ENCODE measurements around the gene DGAT2.

DNA sequence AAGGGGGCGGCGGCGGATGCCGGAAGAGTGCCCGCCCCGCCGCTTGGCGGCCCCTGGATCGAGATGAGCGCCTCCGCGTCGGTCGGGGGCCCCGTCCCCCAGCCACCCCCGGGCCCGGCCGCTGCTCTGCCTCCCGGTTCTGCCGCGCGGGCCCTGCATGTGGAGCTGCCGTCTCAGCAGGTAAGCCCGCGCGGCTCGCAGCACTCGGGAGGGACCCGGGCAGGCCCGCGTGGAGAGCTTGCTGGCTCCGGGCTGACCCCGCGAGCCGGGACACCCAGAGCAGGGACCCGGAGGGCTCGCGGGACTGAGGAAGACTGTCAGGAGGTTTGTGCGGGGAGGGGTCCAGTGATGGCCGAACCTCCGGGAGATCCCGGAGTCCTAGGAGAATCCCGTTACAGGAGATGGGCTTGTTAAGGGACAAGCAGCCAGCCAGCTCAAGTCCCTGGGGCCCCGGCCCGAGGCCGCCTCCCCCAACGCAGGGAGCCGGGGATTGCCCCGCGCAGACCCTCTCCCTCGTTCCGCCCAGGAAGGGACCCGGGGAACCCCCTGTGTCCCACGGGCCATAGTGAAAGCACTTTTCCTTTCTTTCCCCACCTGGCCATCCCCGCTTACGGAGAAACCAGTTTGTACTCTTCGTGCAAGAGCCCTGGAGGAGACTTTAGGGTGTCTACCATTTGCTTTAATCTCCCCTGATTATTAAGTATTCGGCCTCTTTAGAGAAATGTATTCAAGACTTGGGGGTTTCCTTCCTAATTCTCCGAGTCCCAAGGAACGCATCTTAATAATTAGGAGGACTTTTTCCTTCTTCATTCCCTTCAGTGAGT is 47.0 kb downstream of the DGAT2 start:
- no peak for TF ChIP-seq POLR2AphosphoS5 (IDR thresholded peaks at IDR 0.05; ENCODE audit: borderline replicate concordance, low read depth, low read length)
- TF ChIP-seq EZH2 (IDR thresholded peaks at IDR 0.05) = no peak
- TF ChIP-seq FOXP2 (optimal IDR thresholded peaks at IDR 0.05; ENCODE audit: control extremely low read depth, extremely low read length, insufficient read depth) = no peak

Measured in SK-N-MC (cell line).